Measurements from ENCODE around the gene DOK6.

DOK6 gene

GRCh38 chr18:69813559-69813958, 412.9 kb downstream of the DOK6 start:
- H2AFZ ChIP-seq (ENCODE audit: low read depth, low read length), result no peak overlapping the region
- H3K27ac ChIP-seq (ENCODE audit: low read length), result no peak overlapping the region
- H3K4me3 ChIP-seq (ENCODE audit: low read length), result no peak overlapping the region
- no peaks in the 10 kb centered on the region for H3K27me3 ChIP-seq (ENCODE audit: low read depth, low read length)
- TF ChIP-seq EZH2phosphoT487 (IDR thresholded peaks at IDR 0.05; ENCODE audit: low read depth) (no peak), CTCF (IDR thresholded peaks at IDR 0.05; ENCODE audit: low read depth, low read length) (no peak)
- H3K36me3 ChIP-seq (replicated peaks; ENCODE audit: low read depth, low read length), result no peaks in the 10 kb centered on the region
- H3K9me3 ChIP-seq (ENCODE audit: insufficient read depth, low read length), result no peaks in the 10 kb centered on the region
- no peaks in the 10 kb centered on the region for H4K20me1 ChIP-seq (ENCODE audit: insufficient read depth, low read length)
- no peak overlapping the region for H3K4me2 ChIP-seq (ENCODE audit: low read length)
- 0 out of 2 replicates have a peak, but pooled peaks cover 4% of the 10 kb centered on the region for H3K4me1 ChIP-seq (ENCODE audit: low read length)
- no peak overlapping the region for H3K9ac ChIP-seq (ENCODE audit: low read length)
- no peaks in the 10 kb centered on the region for H3K79me2 ChIP-seq (ENCODE audit: low read length)

- Histone ChIP-seq H3K4me1 (ENCODE audit: low read length) (peaks cover 10% of the 10 kb centered on the region), H2AFZ (ENCODE audit: low read depth, low read length) (no peak overlapping the region), H3K9ac (ENCODE audit: low read length) (no peak overlapping the region), H3K36me3 (replicated peaks; ENCODE audit: low read depth, low read length) (no peaks in the 10 kb centered on the region), H3K4me3 (ENCODE audit: low read length) (no peak overlapping the region), H4K20me1 (ENCODE audit: insufficient read depth, low read length) (no peaks in the 10 kb centered on the region), H3K27ac (ENCODE audit: low read length) (no peak overlapping the region), H3K27me3 (ENCODE audit: low read depth, low read length) (no peaks in the 10 kb centered on the region), H3K4me2 (ENCODE audit: low read length) (no peak overlapping the region), H3K79me2 (ENCODE audit: low read length) (no peaks in the 10 kb centered on the region), H3K9me3 (ENCODE audit: insufficient read depth, low read length) (peaks cover 1% of the 10 kb centered on the region; the same call in 1 of the 2 replicates)
- TF ChIP-seq EZH2phosphoT487 (IDR thresholded peaks at IDR 0.05; ENCODE audit: low read depth) (no peak), CTCF (IDR thresholded peaks at IDR 0.05; ENCODE audit: low read depth, low read length) (no peak)
Observed at GRCh38 chr18:69814861-69815385, 414.2 kb downstream of the DOK6 start.

GRCh38 chr18:69817335-69817940, 416.8 kb downstream of the DOK6 start:
- no peaks in the 10 kb centered on the region for H3K79me2 ChIP-seq (ENCODE audit: low read length)
- H3K27me3 ChIP-seq (ENCODE audit: low read depth, low read length), result no peaks in the 10 kb centered on the region
- no peak overlapping the region for H3K4me2 ChIP-seq (ENCODE audit: low read length)
- H3K4me1 ChIP-seq (ENCODE audit: low read length), result peaks cover 10% of the 10 kb centered on the region
- H3K9me3 ChIP-seq (ENCODE audit: insufficient read depth, low read length), result peaks cover 5% of the 10 kb centered on the region; the same call in 1 of the 2 replicates
- no peak overlapping the region for H2AFZ ChIP-seq (ENCODE audit: low read depth, low read length)
- H3K36me3 ChIP-seq (replicated peaks; ENCODE audit: low read depth, low read length), result peaks cover 3% of the 10 kb centered on the region
- TF ChIP-seq EZH2phosphoT487 (IDR thresholded peaks at IDR 0.05; ENCODE audit: low read depth), result no peak
- TF ChIP-seq CTCF (IDR thresholded peaks at IDR 0.05; ENCODE audit: low read depth, low read length), result no peak
- H4K20me1 ChIP-seq (ENCODE audit: insufficient read depth, low read length), result no peaks in the 10 kb centered on the region
- H3K4me3 ChIP-seq (ENCODE audit: low read length), result no peak overlapping the region
- H3K9ac ChIP-seq (ENCODE audit: low read length), result no peak overlapping the region
- H3K27ac ChIP-seq (ENCODE audit: low read length), result no peak overlapping the region

- Histone ChIP-seq H3K9ac (ENCODE audit: low read length) (no peak overlapping the region), H4K20me1 (ENCODE audit: insufficient read depth, low read length) (no peaks in the 10 kb centered on the region), H3K4me1 (ENCODE audit: low read length) (peaks cover 10% of the 10 kb centered on the region), H3K27ac (ENCODE audit: low read length) (no peak overlapping the region), H2AFZ (ENCODE audit: low read depth, low read length) (no peak overlapping the region), H3K79me2 (ENCODE audit: low read length) (no peaks in the 10 kb centered on the region), H3K4me2 (ENCODE audit: low read length) (no peak overlapping the region), H3K4me3 (ENCODE audit: low read length) (no peak overlapping the region), H3K36me3 (replicated peaks; ENCODE audit: low read depth, low read length) (peaks cover 3% of the 10 kb centered on the region), H3K9me3 (ENCODE audit: insufficient read depth, low read length) (peaks cover 5% of the 10 kb centered on the region; the same call in 1 of the 2 replicates), H3K27me3 (ENCODE audit: low read depth, low read length) (no peaks in the 10 kb centered on the region)
- no peak for TF ChIP-seq CTCF (IDR thresholded peaks at IDR 0.05; ENCODE audit: low read depth, low read length)
- TF ChIP-seq EZH2phosphoT487 (IDR thresholded peaks at IDR 0.05; ENCODE audit: low read depth), result no peak
Observed at GRCh38 chr18:69819460-69819859, 418.8 kb downstream of the DOK6 start.

Measured in OCI-LY3 (cell line).